Vagina (tissue), 2 donors: ENCODE results near the gene SMTNL2.

Source experiments
- CTCF ChIP-seq, 3 experiments: fragments of 450-650 bp in 2 of 3; fragments of 200-600 bp in 1 of 3; sonication (generic) in 1 of 3; IDR thresholded peaks; one replicate each; pipeline ENCODE4 v1.5.1; 2017 to 2019; ENCODE audit warnings: antibody characterized with exemption in 3 of 3, mild to moderate bottlenecking in 2 of 3, moderate library complexity in 2 of 3
- POLR2AphosphoS5 ChIP-seq, 2 donors: sonication (generic); formaldehyde crosslinking; IDR thresholded peaks; one replicate each; pipeline ENCODE4 v1.9.0; 2017; ENCODE audit warnings: antibody characterized with exemption in 2 of 2, mild to moderate bottlenecking in 2 of 2, low read depth in 1 of 2; ENCODE audit not compliant: insufficient read depth in 1 of 2

- TF ChIP-seq CTCF (IDR thresholded peaks at IDR 0.05) = no peak
- no peak for TF ChIP-seq POLR2AphosphoS5 (IDR thresholded peaks at IDR 0.05; ENCODE audit: insufficient read depth in 1 of 2, low read depth in 1 of 2)
These were observed 748 bp downstream of the SMTNL2 start for GRCh38 chr17:4584917-4585637.
